Neural cell (in vitro differentiated cells): Measurements from ENCODE around the gene FAM124B. TPM values are rescaled to one million over a fixed set of nuclear protein-coding genes. Genes with fewer than 3 reads are reported as not detected.
"Not testable (repeated sequence)": the region's sequence is repeated elsewhere in the genome, so short reads cannot be mapped to it uniquely, and the experiment has no call there.

Source experiments
- H2AFZ ChIP-seq: fragments of 200-600, 300-800 bp; sonication (generic), shearing (Covaris generic); 2 replicates; pipeline ENCODE4 v1.6.0; 2014; ENCODE audit warnings: low read depth, mild to moderate bottlenecking, antibody characterized with exemption, low read length, moderate library complexity
- H3F3A ChIP-seq: fragments of 200-600 bp; shearing (Covaris generic); 2 replicates; pipeline ENCODE4 v1.6.1; 2016; ENCODE audit warnings: mild to moderate bottlenecking, moderate library complexity, mixed read lengths, antibody characterized with exemption, low read length; ENCODE audit not compliant: insufficient read depth, poor library complexity, severe bottlenecking
- H3K27ac ChIP-seq: fragments of 200-600, 300-800 bp; sonication (generic), shearing (Covaris generic); 2 replicates; pipeline ENCODE4 v1.5.1; 2014; ENCODE audit warnings: mild to moderate bottlenecking, low read length, moderate library complexity
- H3K27me3 ChIP-seq: fragments of 300-800, 200-600 bp; sonication (generic), shearing (Covaris generic); 2 replicates; pipeline ENCODE4 v1.6.0; 2014; ENCODE audit warnings: mild to moderate bottlenecking, low read depth, low read length, moderate library complexity; ENCODE audit not compliant: insufficient read depth
- H3K36me3 ChIP-seq: fragments of 300-800, 200-600 bp; sonication (generic), shearing (Covaris generic); 2 replicates; pipeline ENCODE4 v1.5.1; 2014; ENCODE audit warnings: mild to moderate bottlenecking, antibody characterized with exemption, low read length, moderate library complexity; ENCODE audit not compliant: insufficient read depth
- H3K4me2 ChIP-seq: fragments of 300-800, 200-600 bp; sonication (generic), shearing (Covaris generic); 2 replicates; pipeline ENCODE4 v1.6.0; 2014; ENCODE audit warnings: mild to moderate bottlenecking, low read length
- H3K4me3 ChIP-seq: fragments of 300-800, 200-600 bp; sonication (generic), shearing (Covaris generic); 2 replicates; pipeline ENCODE4 v1.5.1; 2014; ENCODE audit warnings: mild to moderate bottlenecking, low read length, moderate library complexity
- H3K79me2 ChIP-seq: fragments of 200-600 bp; shearing (Covaris generic); replicated peaks from 2 replicates; pipeline ENCODE4 v1.6.0; 2014; ENCODE audit warnings: mild to moderate bottlenecking, low read length, moderate library complexity; ENCODE audit not compliant: insufficient read depth
- H3K9ac ChIP-seq: fragments of 300-800, 200-600 bp; sonication (generic), shearing (Covaris generic); 2 replicates; pipeline ENCODE4 v1.6.1; 2016; ENCODE audit warnings: mild to moderate bottlenecking, low read length, mixed read lengths
- H3K9me2 ChIP-seq: fragments of 200-600 bp; shearing (Covaris generic); 2 replicates; pipeline ENCODE4 v1.6.1; 2016; ENCODE audit warnings: mild to moderate bottlenecking, low read length, mixed read lengths; ENCODE audit not compliant: insufficient read depth
- H3K9me3 ChIP-seq: fragments of 200-600, 300-800 bp; sonication (generic), shearing (Covaris generic); 2 replicates; pipeline ENCODE4 v1.6.1; 2016; ENCODE audit warnings: mild to moderate bottlenecking, mixed run types, low read length, moderate library complexity, mixed read lengths
- H4K20me1 ChIP-seq: fragments of 200-600 bp; shearing (Covaris generic); 2 replicates; pipeline ENCODE4 v1.6.1; 2016; ENCODE audit warnings: mild to moderate bottlenecking, mixed run types; ENCODE audit not compliant: insufficient read depth
- CTCF ChIP-seq: fragments of 450-650 bp; IDR thresholded peaks from 2 replicates; pipeline ENCODE4 v1.5.1; 2014; ENCODE audit warnings: antibody characterized with exemption, mild to moderate bottlenecking, moderate library complexity; ENCODE audit not compliant: poor library complexity, severe bottlenecking
- EP300 ChIP-seq: fragments of 450-650 bp; conservative IDR thresholded peaks from 2 replicates; pipeline ENCODE4 v1.6.1; 2014; ENCODE audit warnings: antibody characterized with exemption, mild to moderate bottlenecking, moderate library complexity; ENCODE audit not compliant: poor library complexity, severe bottlenecking
- EZH2 ChIP-seq: fragments of 200-600, 300-800 bp; shearing (Covaris generic), sonication (generic); IDR thresholded peaks from 2 replicates; pipeline ENCODE4 v1.6.1; 2014; ENCODE audit warnings: antibody characterized with exemption, low read length, borderline replicate concordance, mild to moderate bottlenecking; ENCODE audit not compliant: insufficient read depth, poor library complexity, severe bottlenecking
- MXI1 ChIP-seq: fragments of 450-650 bp; conservative IDR thresholded peaks from 2 replicates; pipeline ENCODE4 v1.6.1; 2014; ENCODE audit warnings: antibody characterized with exemption, mild to moderate bottlenecking; ENCODE audit not compliant: poor library complexity, severe bottlenecking
- POLR2AphosphoS5 ChIP-seq: IDR thresholded peaks from 2 replicates; pipeline ENCODE4 v1.6.1; 2012
- RAD21 ChIP-seq: fragments of 450-650 bp; conservative IDR thresholded peaks from 2 replicates; pipeline ENCODE4 v1.6.1; 2014; ENCODE audit warnings: antibody characterized with exemption, mild to moderate bottlenecking, moderate library complexity
- SMC3 ChIP-seq: fragments of 450-650 bp; conservative IDR thresholded peaks from 2 replicates; pipeline ENCODE4 v1.6.1; 2014; ENCODE audit warnings: antibody characterized with exemption, mild to moderate bottlenecking, moderate library complexity; ENCODE audit not compliant: poor library complexity
- TAF1 ChIP-seq: IDR thresholded peaks from 2 replicates; pipeline ENCODE4 v1.6.1; 2012; ENCODE audit warnings: low read depth
- polyA plus RNA-seq: library from polyadenylated mRNA; depleted of rRNA; stranded (reverse); fragments of >200 nt; gene quantifications from 2 replicates; pipeline ENCODE4 v1.2.3, GENCODE V29; 2014
- TF ChIP-seq, protein P1 (sequence below): IDR thresholded peaks from 2 replicates; pipeline ENCODE4 v1.6.1; 2012; ENCODE audit warnings: borderline replicate concordance

FAM124B gene
- polyA plus RNA-seq, 1 donor from 2014 or later, result not detected

GRCh38 chr2:224398289-224398688, 3.6 kb downstream of the FAM124B start:
- Histone ChIP-seq H3K4me3 (no peak overlapping the region), H3K79me2 (no peaks in the 10 kb centered on the region), H4K20me1 (no peaks in the 10 kb centered on the region), H3K27me3 (no peaks in the 10 kb centered on the region), H3F3A (no peaks in the 10 kb centered on the region), H2AFZ (no peak overlapping the region), H3K36me3 (no peaks in the 10 kb centered on the region), H3K4me2 (no peak overlapping the region), H3K9me2 (no peaks in the 10 kb centered on the region), H3K9ac (no peak overlapping the region), H3K9me3 (no peaks in the 10 kb centered on the region), H3K27ac (no peak overlapping the region)
- TF ChIP-seq, protein P1, sequence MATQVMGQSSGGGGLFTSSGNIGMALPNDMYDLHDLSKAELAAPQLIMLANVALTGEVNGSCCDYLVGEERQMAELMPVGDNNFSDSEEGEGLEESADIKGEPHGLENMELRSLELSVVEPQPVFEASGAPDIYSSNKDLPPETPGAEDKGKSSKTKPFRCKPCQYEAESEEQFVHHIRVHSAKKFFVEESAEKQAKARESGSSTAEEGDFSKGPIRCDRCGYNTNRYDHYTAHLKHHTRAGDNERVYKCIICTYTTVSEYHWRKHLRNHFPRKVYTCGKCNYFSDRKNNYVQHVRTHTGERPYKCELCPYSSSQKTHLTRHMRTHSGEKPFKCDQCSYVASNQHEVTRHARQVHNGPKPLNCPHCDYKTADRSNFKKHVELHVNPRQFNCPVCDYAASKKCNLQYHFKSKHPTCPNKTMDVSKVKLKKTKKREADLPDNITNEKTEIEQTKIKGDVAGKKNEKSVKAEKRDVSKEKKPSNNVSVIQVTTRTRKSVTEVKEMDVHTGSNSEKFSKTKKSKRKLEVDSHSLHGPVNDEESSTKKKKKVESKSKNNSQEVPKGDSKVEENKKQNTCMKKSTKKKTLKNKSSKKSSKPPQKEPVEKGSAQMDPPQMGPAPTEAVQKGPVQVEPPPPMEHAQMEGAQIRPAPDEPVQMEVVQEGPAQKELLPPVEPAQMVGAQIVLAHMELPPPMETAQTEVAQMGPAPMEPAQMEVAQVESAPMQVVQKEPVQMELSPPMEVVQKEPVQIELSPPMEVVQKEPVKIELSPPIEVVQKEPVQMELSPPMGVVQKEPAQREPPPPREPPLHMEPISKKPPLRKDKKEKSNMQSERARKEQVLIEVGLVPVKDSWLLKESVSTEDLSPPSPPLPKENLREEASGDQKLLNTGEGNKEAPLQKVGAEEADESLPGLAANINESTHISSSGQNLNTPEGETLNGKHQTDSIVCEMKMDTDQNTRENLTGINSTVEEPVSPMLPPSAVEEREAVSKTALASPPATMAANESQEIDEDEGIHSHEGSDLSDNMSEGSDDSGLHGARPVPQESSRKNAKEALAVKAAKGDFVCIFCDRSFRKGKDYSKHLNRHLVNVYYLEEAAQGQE, result no peak
- TF ChIP-seq RAD21, result no peak
- no peak for TF ChIP-seq CTCF
- TF ChIP-seq EP300, result no peak
- TF ChIP-seq MXI1, result no peak
- TF ChIP-seq TAF1, result no peak
- no peak for TF ChIP-seq SMC3
- TF ChIP-seq EZH2, result no peak
- no peak for TF ChIP-seq POLR2AphosphoS5

- not testable (repeated sequence) for H3K79me2 ChIP-seq, H3K9ac ChIP-seq, H2AFZ ChIP-seq, H3K27ac ChIP-seq, H3K36me3 ChIP-seq, H3K4me3 ChIP-seq, H4K20me1 ChIP-seq, H3K9me2 ChIP-seq, H3K27me3 ChIP-seq, H3K9me3 ChIP-seq, H3K4me2 ChIP-seq, H3F3A ChIP-seq
Measured at GRCh38 chr2:224397100-224397499, 4.8 kb downstream of the FAM124B start.
